Upper lobe of right lung (tissue), 1 donor: Measurements from ENCODE around the gene TBC1D17. TPM values are rescaled to one million over a fixed set of nuclear protein-coding genes. Genes with fewer than 3 reads are reported as not detected.

Experiments used
- ATAC-seq: fragments of 200-7000 bp; cut with Tn5 transposase; one replicate; pipeline ENCODE4 v1.9.1; 2020; ENCODE audit warnings: mild to moderate bottlenecking, moderate library complexity
- DNase-seq: peaks from one replicate; pipeline ENCODE4 v3.0.0-alpha.2; 2020
- H3K27ac ChIP-seq: fragments of 200-600 bp; one replicate; pipeline ENCODE4 v1.8.0; 2022
- H3K27me3 ChIP-seq: fragments of 200-600 bp; one replicate; pipeline ENCODE4 v1.8.0; 2022; ENCODE audit warnings: mild to moderate bottlenecking
- H3K36me3 ChIP-seq: fragments of 200-600 bp; one replicate; pipeline ENCODE4 v1.8.0; 2022
- H3K4me1 ChIP-seq: fragments of 200-600 bp; one replicate; pipeline ENCODE4 v1.8.0; 2022
- H3K4me3 ChIP-seq: fragments of 200-600 bp; one replicate; pipeline ENCODE4 v1.8.0; 2022; ENCODE audit warnings: mild to moderate bottlenecking
- H3K9me3 ChIP-seq: fragments of 200-600 bp; one replicate; pipeline ENCODE4 v1.8.0; 2022
- intact Hi-C: fragments of 100-400 bp; cut with DNase I; formaldehyde crosslinking; loops from one replicate; pipeline ENCODE4 v1.11.0; 2022
- total RNA-seq: library from RNA; stranded (reverse); fragmentation: NEBNext Ultra II Directional; extraction: Animal tissue kit (Norgen Biotek cat#: 25700); gene quantifications from one replicate; pipeline ENCODE4 v1.2.1, GENCODE V29; 2021
- TF ChIP-seq, protein P1 (sequence below): fragments of 200-600 bp; IDR thresholded peaks from one replicate; pipeline ENCODE4 v1.8.0; 2022; ENCODE audit warnings: antibody characterized with exemption
- donor health status: DM: no; HTN: yes; CAD: no; lungs with severe emphysema.

The TBC1D17 gene
- total RNA-seq, 1 donor from 2014 or later: 57.1 TPM

DNA sequence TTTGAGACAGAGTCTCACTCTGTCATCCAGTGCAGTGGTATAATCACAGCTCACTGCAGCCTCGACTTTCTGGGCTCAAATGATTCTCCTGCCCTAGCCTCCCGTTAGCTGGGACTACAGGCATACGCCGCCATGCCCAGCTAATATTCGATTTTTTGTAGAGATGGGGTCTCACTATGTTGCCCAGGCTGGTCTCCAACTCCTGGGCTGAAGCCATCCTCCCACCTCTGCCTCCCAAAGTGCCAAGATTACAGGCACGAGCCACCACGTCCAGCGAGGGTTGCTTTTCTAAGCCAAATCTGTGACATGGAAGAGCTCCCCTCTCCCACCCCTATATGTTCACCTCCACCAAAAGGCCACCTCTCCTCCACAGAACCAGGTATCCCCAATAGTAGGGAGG, 40.6 kb downstream of the TBC1D17 start:
- intact Hi-C loops: no loop called here
- Histone ChIP-seq H3K27me3 (no peaks in the 10 kb centered on the region), H3K9me3 (no peaks in the 10 kb centered on the region), H3K4me1 (no peaks in the 10 kb centered on the region), H3K4me3 (no peak overlapping the region), H3K36me3 (peaks cover 7% of the 10 kb centered on the region), H3K27ac (no peak overlapping the region)
- TF ChIP-seq, protein P1, sequence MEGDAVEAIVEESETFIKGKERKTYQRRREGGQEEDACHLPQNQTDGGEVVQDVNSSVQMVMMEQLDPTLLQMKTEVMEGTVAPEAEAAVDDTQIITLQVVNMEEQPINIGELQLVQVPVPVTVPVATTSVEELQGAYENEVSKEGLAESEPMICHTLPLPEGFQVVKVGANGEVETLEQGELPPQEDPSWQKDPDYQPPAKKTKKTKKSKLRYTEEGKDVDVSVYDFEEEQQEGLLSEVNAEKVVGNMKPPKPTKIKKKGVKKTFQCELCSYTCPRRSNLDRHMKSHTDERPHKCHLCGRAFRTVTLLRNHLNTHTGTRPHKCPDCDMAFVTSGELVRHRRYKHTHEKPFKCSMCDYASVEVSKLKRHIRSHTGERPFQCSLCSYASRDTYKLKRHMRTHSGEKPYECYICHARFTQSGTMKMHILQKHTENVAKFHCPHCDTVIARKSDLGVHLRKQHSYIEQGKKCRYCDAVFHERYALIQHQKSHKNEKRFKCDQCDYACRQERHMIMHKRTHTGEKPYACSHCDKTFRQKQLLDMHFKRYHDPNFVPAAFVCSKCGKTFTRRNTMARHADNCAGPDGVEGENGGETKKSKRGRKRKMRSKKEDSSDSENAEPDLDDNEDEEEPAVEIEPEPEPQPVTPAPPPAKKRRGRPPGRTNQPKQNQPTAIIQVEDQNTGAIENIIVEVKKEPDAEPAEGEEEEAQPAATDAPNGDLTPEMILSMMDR: no peak
- DNase-seq: no peak
- no peak for ATAC-seq

DNA sequence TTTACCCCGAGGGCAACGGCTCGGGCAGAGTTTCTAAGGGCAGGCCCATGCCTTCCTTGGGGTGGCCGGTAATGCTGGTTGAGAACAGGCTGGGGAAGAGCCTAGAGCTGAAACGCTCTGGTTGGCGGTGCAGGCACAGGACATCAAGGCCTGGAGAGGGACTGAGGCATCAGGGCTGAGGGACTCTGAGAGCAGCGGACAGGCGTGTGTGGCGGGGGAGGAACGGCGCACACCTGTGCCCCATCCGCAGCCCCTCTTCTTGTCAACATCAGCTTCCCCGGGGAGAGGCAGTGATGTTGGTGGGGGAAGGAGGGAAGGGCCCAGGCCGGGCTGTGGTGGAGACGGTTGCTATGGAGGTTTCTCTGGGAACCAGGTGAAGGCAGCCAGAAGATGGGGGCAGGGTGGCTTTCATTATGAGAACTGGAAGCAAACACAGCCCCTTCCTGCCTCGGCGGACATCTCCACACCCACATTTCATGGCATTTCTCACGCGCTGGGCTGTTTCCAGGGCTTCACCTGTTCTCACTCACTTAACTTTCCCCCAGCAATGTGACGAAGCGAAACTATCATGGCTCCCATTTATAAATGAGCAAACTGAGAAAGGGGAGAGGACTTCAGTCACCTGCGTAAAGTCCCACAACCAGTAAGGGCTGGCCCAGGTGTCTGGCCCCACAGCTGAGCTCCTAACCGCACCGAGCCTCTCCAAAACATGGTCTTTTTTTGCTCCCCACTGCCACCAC, 43.3 kb downstream of the TBC1D17 start:
- ATAC-seq: no peak
- peaks cover 34% of the 10 kb centered on the region for H3K36me3 ChIP-seq
- TF ChIP-seq, protein P1: no peak
- no peaks in the 10 kb centered on the region for H3K9me3 ChIP-seq
- H3K4me3 ChIP-seq: no peak overlapping the region
- H3K27me3 ChIP-seq: no peaks in the 10 kb centered on the region
- no peak for DNase-seq
- H3K27ac ChIP-seq: no peak overlapping the region
- intact Hi-C loops: no loop called here
- H3K4me1 ChIP-seq: no peaks in the 10 kb centered on the region

DNA sequence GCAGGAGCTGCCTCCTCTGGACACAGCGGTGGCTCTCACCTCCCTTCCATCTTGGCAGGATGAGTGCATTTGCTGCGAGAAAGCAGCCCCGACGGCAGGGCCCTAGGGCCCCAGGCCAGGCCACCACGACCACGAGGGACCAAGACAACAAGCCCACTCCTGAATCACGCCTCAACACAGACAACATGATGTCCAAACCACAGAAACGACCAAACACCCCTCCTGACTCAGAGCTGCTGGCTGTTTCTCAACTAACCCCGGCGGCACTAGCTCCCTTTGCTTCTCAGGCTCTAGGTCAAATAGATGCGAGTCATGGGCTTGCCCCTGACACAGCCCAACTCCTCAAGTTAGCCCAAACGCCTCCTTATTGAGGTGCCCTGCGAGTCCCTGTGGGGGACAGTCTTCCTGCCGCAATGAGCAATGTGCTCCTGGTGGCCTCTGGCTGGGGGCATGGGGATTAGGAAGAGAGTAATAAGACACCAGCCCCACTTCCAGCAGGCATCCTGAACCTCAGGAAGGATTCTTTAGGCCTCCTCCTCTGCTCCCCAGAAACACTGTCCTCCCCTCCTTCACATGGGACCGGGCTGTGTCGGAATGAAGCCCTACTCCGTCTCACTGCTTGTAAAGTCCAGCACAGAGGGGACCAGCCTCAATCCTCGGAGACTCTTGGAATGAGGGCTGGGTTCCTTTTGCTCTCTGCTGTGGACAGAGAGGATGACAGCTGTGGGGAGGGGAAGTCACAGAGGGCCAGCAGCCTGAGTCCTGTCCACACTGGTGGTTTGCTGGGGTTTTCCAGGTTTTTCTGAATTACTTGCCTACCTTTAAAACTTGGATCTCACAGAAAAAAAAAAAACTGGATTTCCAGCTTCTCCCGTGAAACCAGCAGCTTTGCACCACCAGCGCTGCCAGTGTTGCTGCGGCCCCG, 44.6 kb downstream of the TBC1D17 start:
- no peaks in the 10 kb centered on the region for H3K9me3 ChIP-seq
- H3K36me3 ChIP-seq: peaks cover 40% of the 10 kb centered on the region
- H3K4me3 ChIP-seq: no peak overlapping the region
- H3K4me1 ChIP-seq: no peaks in the 10 kb centered on the region
- H3K27ac ChIP-seq: no peak overlapping the region
- ATAC-seq: no peak
- DNase-seq: no peak
- H3K27me3 ChIP-seq: no peaks in the 10 kb centered on the region
- intact Hi-C loops: no loop called here
- TF ChIP-seq, protein P1: no peak

DNA sequence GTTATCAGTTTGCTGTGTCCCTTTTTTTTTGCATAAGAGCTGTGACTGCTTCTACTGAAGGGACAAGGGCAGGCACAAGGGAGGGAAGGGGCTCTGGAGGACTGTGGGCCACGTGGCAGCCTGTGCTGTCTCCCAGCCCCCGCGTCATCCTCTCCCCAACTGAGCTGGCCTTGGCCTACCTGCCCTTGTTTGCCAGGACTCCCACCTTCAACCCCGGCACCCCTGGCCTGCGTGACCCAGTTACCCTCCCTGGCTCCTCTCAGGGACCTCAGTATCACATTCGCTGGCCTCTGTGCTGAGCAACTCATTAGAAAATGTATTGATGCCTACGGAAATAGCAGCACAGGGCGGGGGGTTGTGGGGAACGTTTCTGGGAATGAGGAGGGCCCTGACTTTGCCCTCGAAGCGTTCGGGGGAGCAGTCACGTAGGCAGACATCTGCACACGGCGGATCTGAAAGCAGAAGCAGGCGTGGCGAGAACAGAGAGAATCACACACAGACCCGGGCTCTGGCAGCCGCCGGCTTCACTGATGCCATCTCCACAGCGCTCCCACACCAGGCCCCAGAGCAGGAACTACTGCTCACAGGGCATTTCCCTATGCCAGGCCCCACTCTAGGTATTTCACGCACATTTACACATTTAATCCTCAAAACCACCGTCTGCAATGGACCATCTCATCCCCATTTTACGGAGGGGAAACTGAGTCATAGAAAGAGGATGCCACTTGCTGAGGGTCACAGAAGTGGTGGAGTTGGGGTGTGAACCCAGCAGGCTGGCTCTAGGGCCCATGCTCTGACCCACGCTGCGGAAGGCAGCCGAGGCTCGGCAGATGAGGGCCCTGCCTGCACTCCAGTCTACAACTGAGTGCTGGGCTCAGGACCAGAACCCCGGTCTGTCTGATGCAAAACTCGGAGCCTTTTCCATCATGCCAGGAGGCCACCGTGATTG, 45.8 kb downstream of the TBC1D17 start:
- Histone ChIP-seq H3K4me1 (peaks cover 9% of the 10 kb centered on the region), H3K9me3 (no peaks in the 10 kb centered on the region), H3K4me3 (no peak overlapping the region), H3K27ac (no peak overlapping the region), H3K27me3 (no peaks in the 10 kb centered on the region), H3K36me3 (peaks cover 44% of the 10 kb centered on the region)
- no peak for ATAC-seq
- no peak for DNase-seq
- TF ChIP-seq, protein P1: no peak
- intact Hi-C loops: no loop called here
